Spleen (tissue), 7 donors: Measurements from ENCODE around the gene SMARCA4.

Experiments used
- CTCF ChIP-seq, 11 experiments: fragments of 200-600 bp in 7 of 11; fragments of 450-650 bp in 4 of 11; sonication (generic) in 4 of 11; IDR thresholded peaks in 8 of 11; conservative IDR thresholded peaks in 3 of 11; 1 replicate in 7 of 11; 2 replicates in 4 of 11; pipeline versions ENCODE4 v1.4.0 to v1.8.0; 2016 to 2021; ENCODE audit warnings: antibody characterized with exemption in 11 of 11, inconsistent platforms in 4 of 11, mild to moderate bottlenecking in 1 of 11
- POLR2A ChIP-seq, 3 donors: fragments of 450-650 bp; IDR thresholded peaks; one replicate each; pipeline ENCODE4 v1.5.1; 2017; ENCODE audit warnings: antibody characterized with exemption in 3 of 3, mild to moderate bottlenecking in 1 of 3
- POLR2AphosphoS5 ChIP-seq, 3 donors: sonication (generic); formaldehyde crosslinking; IDR thresholded peaks; one replicate each; pipeline ENCODE4 v1.5.1; 2017; ENCODE audit warnings: antibody characterized with exemption in 3 of 3
- donor health status: DM: no; HTN: no; CAD: no; lungs with moderate emphysema.
- donor health status: DM: no; HTN: no; CAD: no.
- donor health status: DM: no; HTN: no; CAD: no.

- no peak for TF ChIP-seq CTCF (IDR thresholded peaks at IDR 0.05 in 8 of 11, conservative IDR thresholded peaks at IDR 0.05 in 3 of 11)
- TF ChIP-seq POLR2AphosphoS5 (IDR thresholded peaks at IDR 0.05), result no peak
- no peak for TF ChIP-seq POLR2A (IDR thresholded peaks at IDR 0.05)
These were observed 77.7 kb downstream of the SMARCA4 start for GRCh38 chr19:11038511-11038910.
